Measurements from ENCODE around the gene ZNF282.

ZNF282 gene

GRCh38 chr7:149218469-149219420 lies 23.4 kb downstream of the ZNF282 start:
- TF ChIP-seq CTCF (IDR thresholded peaks at IDR 0.05), result no peak
- H3K9me3 ChIP-seq, result no peaks in the 10 kb centered on the region
- H3K36me3 ChIP-seq, result peaks cover 100% of the 10 kb centered on the region
- no peak overlapping the region for H3K27ac ChIP-seq
- H3K27me3 ChIP-seq, result no peaks in the 10 kb centered on the region
- no peaks in the 10 kb centered on the region for H3K4me1 ChIP-seq (ENCODE audit: control insufficient read depth in 1 of 2, insufficient read depth in 1 of 2, low read depth in 1 of 2, low read length in 1 of 2)
- H3K4me3 ChIP-seq (ENCODE audit: low read depth in 1 of 2, low read length in 1 of 2), result no peak overlapping the region

GRCh38 chr7:149220534-149220933 lies 25.2 kb downstream of the ZNF282 start:
- peaks cover 100% of the 10 kb centered on the region for H3K36me3 ChIP-seq
- H3K27me3 ChIP-seq, result no peaks in the 10 kb centered on the region
- no peak overlapping the region for H3K27ac ChIP-seq
- no peak for TF ChIP-seq CTCF (IDR thresholded peaks at IDR 0.05)
- no peaks in the 10 kb centered on the region for H3K4me1 ChIP-seq (ENCODE audit: control insufficient read depth in 1 of 2, insufficient read depth in 1 of 2, low read depth in 1 of 2, low read length in 1 of 2)
- H3K4me3 ChIP-seq (ENCODE audit: low read depth in 1 of 2, low read length in 1 of 2), result no peak overlapping the region
- H3K9me3 ChIP-seq, result no peaks in the 10 kb centered on the region

GRCh38 chr7:149223176-149223575 lies 27.8 kb downstream of the ZNF282 start:
- Histone ChIP-seq H3K4me1 (ENCODE audit: control insufficient read depth in 1 of 2, insufficient read depth in 1 of 2, low read depth in 1 of 2, low read length in 1 of 2) (peaks cover 7 to 8% of the 10 kb centered on the region in 2 experiments), H3K27ac (no peak overlapping the region), H3K36me3 (peaks cover 88% of the 10 kb centered on the region), H3K27me3 (no peaks in the 10 kb centered on the region), H3K4me3 (ENCODE audit: low read depth in 1 of 2, low read length in 1 of 2) (no peak overlapping the region), H3K9me3 (no peaks in the 10 kb centered on the region)
- TF ChIP-seq CTCF (IDR thresholded peaks at IDR 0.05), result no peak

GRCh38 chr7:149223761-149224160 lies 28.4 kb downstream of the ZNF282 start:
- no peaks in the 10 kb centered on the region for H3K9me3 ChIP-seq
- peaks cover 10% of the 10 kb centered on the region in 2 experiments for H3K4me1 ChIP-seq (ENCODE audit: control insufficient read depth in 1 of 2, insufficient read depth in 1 of 2, low read depth in 1 of 2, low read length in 1 of 2)
- no peak overlapping the region for H3K4me3 ChIP-seq (ENCODE audit: low read depth in 1 of 2, low read length in 1 of 2)
- TF ChIP-seq CTCF (IDR thresholded peaks at IDR 0.05), result no peak
- peaks cover 82% of the 10 kb centered on the region for H3K36me3 ChIP-seq
- H3K27ac ChIP-seq, result no peak overlapping the region
- H3K27me3 ChIP-seq, result no peaks in the 10 kb centered on the region

- H3K27me3 ChIP-seq, result no peaks in the 10 kb centered on the region
- peaks cover 76% of the 10 kb centered on the region for H3K36me3 ChIP-seq
- no peak overlapping the region for H3K4me3 ChIP-seq (ENCODE audit: low read depth in 1 of 2, low read length in 1 of 2)
- H3K9me3 ChIP-seq, result no peaks in the 10 kb centered on the region
- H3K4me1 ChIP-seq (ENCODE audit: control insufficient read depth in 1 of 2, insufficient read depth in 1 of 2, low read depth in 1 of 2, low read length in 1 of 2), result peaks cover 10 to 13% of the 10 kb centered on the region in 2 experiments
- TF ChIP-seq CTCF (IDR thresholded peaks at IDR 0.05), result no peak
- no peak overlapping the region for H3K27ac ChIP-seq
Measured at GRCh38 chr7:149224352-149224751, 29.0 kb downstream of the ZNF282 start.

Measured in neutrophil (primary cell).